Osteocyte (in vitro differentiated cells): ENCODE data around the gene TMEM242. TPM values are rescaled to one million over a fixed set of nuclear protein-coding genes. Genes with fewer than 3 reads are reported as not detected.

ENCODE experiments used
- DNase-seq: peaks from one replicate; pipeline ENCODE4 v3.0.0; 2021; ENCODE audit warnings: mixed read lengths; ENCODE audit not compliant: unreplicated experiment; ENCODE audit errors: extremely low spot score
- H3K27ac Mint-ChIP-seq: one replicate; pipeline ENCODE4 v1.8.0; 2021; ENCODE audit warnings: mild to moderate bottlenecking, mixed read lengths; ENCODE audit not compliant: unreplicated experiment
- H3K27me3 Mint-ChIP-seq: one replicate; pipeline ENCODE4 v1.8.0; 2021; ENCODE audit warnings: mixed read lengths; ENCODE audit not compliant: unreplicated experiment
- H3K36me3 Mint-ChIP-seq: one replicate; pipeline ENCODE4 v1.8.0; 2021; ENCODE audit warnings: mixed read lengths; ENCODE audit not compliant: unreplicated experiment
- H3K4me1 Mint-ChIP-seq: one replicate; pipeline ENCODE4 v1.8.0; 2021; ENCODE audit warnings: mixed read lengths; ENCODE audit not compliant: unreplicated experiment
- H3K4me3 Mint-ChIP-seq: one replicate; pipeline ENCODE4 v1.8.0; 2021; ENCODE audit warnings: mild to moderate bottlenecking, moderate library complexity, mixed read lengths; ENCODE audit not compliant: unreplicated experiment
- H3K9me3 Mint-ChIP-seq: one replicate; pipeline ENCODE4 v1.8.0; 2021; ENCODE audit warnings: mixed read lengths; ENCODE audit not compliant: unreplicated experiment
- CTCF ChIP-seq: fragments of 200-600 bp; sonication (generic); IDR thresholded peaks from 2 replicates; pipeline ENCODE4 v1.5.0; 2021; ENCODE audit warnings: antibody characterized with exemption, mild to moderate bottlenecking, moderate library complexity
- total RNA-seq: library from RNA; stranded (reverse); gene quantifications from 2 replicates; pipeline ENCODE4 v1.2.1, GENCODE V29; 2021

The TMEM242 gene
- total RNA-seq, 1 donor from 2014 or later = 12.7 TPM

- no peak for TF ChIP-seq CTCF
- no peak overlapping the region for H3K4me3 Mint-ChIP-seq
- no peak for DNase-seq
- H3K36me3 Mint-ChIP-seq = no peaks in the 10 kb centered on the region
- no peak overlapping the region for H3K27ac Mint-ChIP-seq
- H3K9me3 Mint-ChIP-seq = no peaks in the 10 kb centered on the region
- H3K4me1 Mint-ChIP-seq = peaks cover 7% of the 10 kb centered on the region
- peaks cover 42% of the 10 kb centered on the region for H3K27me3 Mint-ChIP-seq
These were observed 4.9 kb upstream of the TMEM242 start for GRCh38 chr6:157328108-157328692.

- Mint-ChIP-seq H3K4me3 (no peak overlapping the region), H3K27me3 (peaks cover 39% of the 10 kb centered on the region), H3K27ac (no peak overlapping the region), H3K36me3 (no peaks in the 10 kb centered on the region), H3K4me1 (peaks cover 13% of the 10 kb centered on the region), H3K9me3 (no peaks in the 10 kb centered on the region)
- no peak for DNase-seq
- no peak for TF ChIP-seq CTCF
These were observed 3.7 kb upstream of the TMEM242 start for GRCh38 chr6:157326979-157327378.

- H3K4me3 Mint-ChIP-seq = peak overlapping the region; percentile 27
- DNase-seq = no peak
- H3K27me3 Mint-ChIP-seq = peaks cover 28% of the 10 kb centered on the region
- H3K36me3 Mint-ChIP-seq = no peaks in the 10 kb centered on the region
- TF ChIP-seq CTCF = no peak
- H3K27ac Mint-ChIP-seq = no peak overlapping the region
- H3K9me3 Mint-ChIP-seq = no peaks in the 10 kb centered on the region
- H3K4me1 Mint-ChIP-seq = peaks cover 17% of the 10 kb centered on the region
These were observed 1.9 kb upstream of the TMEM242 start for GRCh38 chr6:157325069-157325805.

- H3K9me3 Mint-ChIP-seq = no peaks in the 10 kb centered on the region
- no peak for TF ChIP-seq CTCF
These were observed 614 bp upstream of the TMEM242 start for GRCh38 chr6:157323966-157324300.

GRCh38 chr6:157322792-157323254 is 496 bp downstream of the TMEM242 start:
- no peak for DNase-seq
- Mint-ChIP-seq H3K36me3 (peaks cover under 1% of the 10 kb centered on the region), H3K4me3 (peak overlapping the region; percentile 95), H3K27me3 (peaks cover 11% of the 10 kb centered on the region), H3K9me3 (no peaks in the 10 kb centered on the region), H3K4me1 (peaks cover 17% of the 10 kb centered on the region), H3K27ac (peak overlapping the region; percentile 98)
- TF ChIP-seq CTCF = no peak

More at GRCh38 chr6:157323966-157324300, 614 bp upstream of the TMEM242 start:
- H3K36me3 Mint-ChIP-seq = no peaks in the 10 kb centered on the region
- H3K4me1 Mint-ChIP-seq = peaks cover 17% of the 10 kb centered on the region
- peak overlapping the region; percentile 95 for H3K4me3 Mint-ChIP-seq
- H3K27ac Mint-ChIP-seq = peak overlapping the region; percentile 98
- DNase-seq = peak; percentile 91
- peaks cover 19% of the 10 kb centered on the region for H3K27me3 Mint-ChIP-seq
